Activated naive CD8-positive, alpha-beta T cell treated with anti-CD3 and anti-CD28 coated beads, Interleukin-2, amount 10 ng/mL, durations not matched to agents 7 days and 5 days (primary cell): ENCODE data around the gene CAPN13. TPM values are rescaled to one million over a fixed set of nuclear protein-coding genes. Genes with fewer than 3 reads are reported as not detected.
A peak's percentile ranks its signal among the peaks of the same experiment; 100 is the strongest.

Source experiments
- ATAC-seq: fragments of 150-1000 bp; cut with Tn5 transposase; one replicate; pipeline ENCODE4 v1.10.0; 2021; ENCODE audit warnings: low read depth, moderate library complexity
- POLR2A ChIA-PET: fragments of 350-600 bp; sonication (Branson Sonifier 250); formaldehyde crosslinking; loops from one replicate; lab custom pipeline; 2021; ENCODE audit warnings: antibody characterized with exemption; lab: Charles Lee
- DNase-seq: peaks from one replicate; pipeline ENCODE4 v3.0.0; 2021
- H3K27ac Mint-ChIP-seq: one replicate; pipeline ENCODE4 v1.8.0; 2022; ENCODE audit warnings: mild to moderate bottlenecking, mixed read lengths
- H3K27me3 Mint-ChIP-seq: one replicate; pipeline ENCODE4 v1.8.0; 2022; ENCODE audit warnings: mild to moderate bottlenecking, moderate library complexity, mixed read lengths
- H3K36me3 Mint-ChIP-seq: one replicate; pipeline ENCODE4 v1.8.0; 2021; ENCODE audit warnings: mild to moderate bottlenecking, mixed read lengths
- H3K4me1 Mint-ChIP-seq: one replicate; pipeline ENCODE4 v1.8.0; 2021; ENCODE audit warnings: mixed read lengths
- H3K4me3 Mint-ChIP-seq: one replicate; pipeline ENCODE4 v1.8.0; 2022; ENCODE audit warnings: mild to moderate bottlenecking, moderate library complexity, mixed read lengths
- H3K9me3 Mint-ChIP-seq: one replicate; pipeline ENCODE4 v1.8.0; 2021; ENCODE audit warnings: mixed read lengths
- total RNA-seq, 2 experiments: library from RNA; stranded (reverse); gene quantifications; one replicate each; pipeline ENCODE4 v1.2.3, GENCODE V29; 2021

Gene CAPN13
- total RNA-seq, 2 experiments from 2014 or later, result not detected

DNA sequence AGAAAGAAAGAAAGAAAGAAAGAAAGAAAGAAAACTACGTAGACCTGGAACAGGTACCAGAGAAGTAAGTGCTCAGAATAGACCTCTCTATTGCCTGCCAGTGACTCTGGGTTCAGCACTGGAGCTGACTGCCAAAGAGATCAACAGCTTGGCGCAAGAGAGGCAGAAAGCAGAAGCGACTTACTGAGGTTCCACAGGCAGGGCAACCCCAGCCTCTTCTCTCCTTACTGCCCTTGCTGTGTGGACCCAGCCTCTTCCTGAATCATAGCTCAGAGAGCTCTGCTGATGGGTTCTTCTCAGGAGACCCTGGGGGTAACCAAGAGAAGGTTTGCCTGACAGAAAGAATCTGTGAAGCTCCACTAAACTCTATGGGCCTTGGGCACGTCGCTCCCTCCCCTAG lies 7.1 kb downstream of the CAPN13 start:
- peaks cover 4% of the 10 kb centered on the region for H3K27me3 Mint-ChIP-seq
- DNase-seq, result no peak
- H3K27ac Mint-ChIP-seq, result no peak overlapping the region
- no peak overlapping the region for H3K4me3 Mint-ChIP-seq
- ATAC-seq, result no peak
- POLR2A ChIA-PET, result no interaction called here
- peaks cover 6% of the 10 kb centered on the region for H3K4me1 Mint-ChIP-seq
- no peaks in the 10 kb centered on the region for H3K9me3 Mint-ChIP-seq
- H3K36me3 Mint-ChIP-seq, result no peaks in the 10 kb centered on the region

DNA sequence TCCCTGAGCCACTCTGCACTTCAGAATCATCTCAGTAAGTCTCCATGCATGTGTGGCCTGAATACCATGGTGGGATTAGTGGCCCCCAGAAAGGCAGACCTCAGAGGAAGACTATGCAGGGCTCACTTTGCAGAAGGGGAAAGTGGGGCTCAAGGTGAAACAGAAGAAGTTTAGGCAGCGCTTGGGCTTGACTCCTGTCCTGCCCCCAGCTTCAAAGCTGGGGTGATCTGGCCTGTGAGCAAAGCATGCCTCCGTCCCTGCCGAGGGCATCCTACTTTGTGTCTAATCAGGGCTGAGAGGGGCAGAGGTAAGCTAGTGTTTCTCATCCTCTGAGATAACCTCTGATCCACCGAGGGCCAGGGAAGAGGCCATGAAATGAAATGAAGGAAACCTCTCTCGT lies 7.9 kb downstream of the CAPN13 start:
- POLR2A ChIA-PET, result no interaction called here

DNA sequence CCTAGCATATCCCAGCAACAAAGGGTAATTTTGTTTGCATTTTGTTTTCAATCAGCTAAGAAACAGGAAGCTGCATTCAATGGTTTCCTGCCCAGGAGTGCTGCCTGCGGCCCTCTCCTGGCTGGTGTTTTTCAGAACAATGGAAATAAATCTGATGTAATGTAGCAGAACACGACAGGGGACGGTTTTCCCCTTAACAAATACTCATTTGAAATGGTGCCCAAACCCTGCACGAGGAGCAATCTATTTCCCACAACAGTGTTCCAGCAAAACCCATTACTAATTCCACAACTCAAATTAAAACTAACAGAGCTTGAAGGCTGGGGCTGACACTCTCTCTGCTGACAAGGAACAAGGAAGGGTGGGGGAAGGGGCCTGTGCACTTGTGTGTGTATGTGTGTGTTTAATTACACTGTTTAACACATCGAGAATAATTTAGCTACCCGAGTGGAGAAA lies 8.7 kb downstream of the CAPN13 start:
- H3K4me3 Mint-ChIP-seq, result no peak overlapping the region
- H3K27me3 Mint-ChIP-seq, result peaks cover 15% of the 10 kb centered on the region
- H3K27ac Mint-ChIP-seq, result no peak overlapping the region
- peaks cover 6% of the 10 kb centered on the region for H3K4me1 Mint-ChIP-seq
- no peaks in the 10 kb centered on the region for H3K36me3 Mint-ChIP-seq
- POLR2A ChIA-PET, result no interaction called here
- ATAC-seq (peak; percentile 33), DNase-seq (no peak)
- no peaks in the 10 kb centered on the region for H3K9me3 Mint-ChIP-seq

More for the DNA sequence above, 7.9 kb downstream of the CAPN13 start:
- ATAC-seq (no peak), DNase-seq (no peak)
- H3K9me3 Mint-ChIP-seq, result no peaks in the 10 kb centered on the region
- no peak overlapping the region for H3K4me3 Mint-ChIP-seq
- no peaks in the 10 kb centered on the region for H3K36me3 Mint-ChIP-seq
- H3K27ac Mint-ChIP-seq, result no peak overlapping the region
- peaks cover 6% of the 10 kb centered on the region for H3K4me1 Mint-ChIP-seq
- peaks cover 10% of the 10 kb centered on the region for H3K27me3 Mint-ChIP-seq

DNA sequence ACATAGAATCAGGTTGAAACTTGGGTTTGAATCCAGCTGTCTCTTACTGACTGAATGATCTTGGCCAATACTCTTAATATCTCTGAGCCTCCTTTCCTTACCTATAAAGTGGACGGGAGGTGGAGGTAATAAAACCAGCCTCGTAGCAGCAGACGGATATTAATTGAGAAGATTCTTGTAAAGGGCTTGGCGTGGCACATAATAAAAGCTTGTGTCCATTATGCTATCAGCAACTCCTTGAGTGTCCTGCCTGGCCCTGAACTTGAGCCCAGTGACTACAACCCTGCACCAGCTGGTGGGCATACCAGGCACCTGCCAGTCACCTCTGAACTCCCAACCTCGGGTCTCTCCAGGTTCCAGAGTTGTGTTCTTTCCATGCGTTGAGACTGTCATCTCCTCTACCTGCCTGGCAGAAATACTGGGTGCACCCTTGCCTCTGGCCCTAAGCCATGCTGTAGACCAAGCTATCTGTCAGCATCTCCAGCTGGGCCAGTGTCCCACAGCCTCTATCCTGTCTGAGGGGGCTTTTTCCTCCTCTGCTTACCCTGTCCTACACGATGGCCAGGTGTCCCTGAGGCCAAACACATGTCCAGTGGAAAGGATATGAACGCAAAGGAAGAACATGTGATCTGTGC lies 9.7 kb downstream of the CAPN13 start:
- no peak for ATAC-seq
- Mint-ChIP-seq H3K27me3 (peaks cover 24% of the 10 kb centered on the region), H3K4me3 (no peak overlapping the region), H3K4me1 (peaks cover 6% of the 10 kb centered on the region), H3K9me3 (no peaks in the 10 kb centered on the region), H3K27ac (peak overlapping the region; percentile 64), H3K36me3 (no peaks in the 10 kb centered on the region)
- no peak for DNase-seq
- POLR2A ChIA-PET, result no interaction called here

DNA sequence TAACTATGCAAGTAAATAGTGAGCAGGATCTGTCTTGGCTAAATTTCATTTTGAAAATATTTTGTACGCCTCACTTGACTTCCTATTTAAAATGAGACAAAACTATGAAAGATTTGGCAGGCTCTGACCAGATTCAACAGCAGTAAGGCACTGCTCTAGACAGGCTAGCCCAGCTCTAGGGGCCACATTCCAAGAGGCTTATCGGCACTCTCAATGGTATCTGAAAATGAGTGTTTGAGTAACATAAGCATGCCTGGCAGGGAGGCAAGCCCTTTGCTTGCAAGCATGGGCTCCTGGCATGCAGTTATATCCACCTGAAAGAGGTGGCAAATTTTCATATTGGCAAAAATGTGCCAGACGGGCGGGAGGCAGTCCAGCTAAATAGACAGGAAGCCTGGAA lies 10.5 kb downstream of the CAPN13 start:
- no peak overlapping the region for H3K27ac Mint-ChIP-seq
- no peaks in the 10 kb centered on the region for H3K36me3 Mint-ChIP-seq
- peaks cover 32% of the 10 kb centered on the region for H3K27me3 Mint-ChIP-seq
- POLR2A ChIA-PET, result no interaction called here
- DNase-seq, result no peak
- H3K4me1 Mint-ChIP-seq, result peaks cover 6% of the 10 kb centered on the region
- ATAC-seq, result no peak
- H3K9me3 Mint-ChIP-seq, result no peaks in the 10 kb centered on the region
- H3K4me3 Mint-ChIP-seq, result no peak overlapping the region

DNA sequence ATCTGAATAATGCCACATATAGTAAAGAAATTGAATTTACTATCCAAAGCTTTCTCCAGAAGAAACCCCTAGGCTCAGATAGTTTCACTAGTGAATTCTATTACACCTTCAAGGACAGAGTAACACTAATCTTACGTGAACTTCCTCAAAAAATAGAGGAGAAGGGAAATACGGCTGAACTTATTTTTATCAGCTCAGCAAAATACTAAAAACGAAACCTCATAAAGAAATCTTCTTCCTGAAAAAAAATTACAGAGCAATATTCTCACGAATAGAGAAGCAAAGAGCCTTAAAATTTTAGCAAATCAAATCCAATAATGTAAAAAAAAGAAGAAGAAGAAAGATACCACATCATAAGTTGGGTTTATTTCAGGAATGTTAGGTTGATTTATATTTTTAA lies 14.7 kb downstream of the CAPN13 start:
- POLR2A ChIA-PET, result no interaction called here
- Mint-ChIP-seq H3K4me1 (peaks cover 2% of the 10 kb centered on the region), H3K27ac (no peak overlapping the region), H3K9me3 (no peaks in the 10 kb centered on the region), H3K36me3 (no peaks in the 10 kb centered on the region), H3K4me3 (no peak overlapping the region), H3K27me3 (peaks cover 44% of the 10 kb centered on the region)
- ATAC-seq, result no peak
- no peak for DNase-seq

DNA sequence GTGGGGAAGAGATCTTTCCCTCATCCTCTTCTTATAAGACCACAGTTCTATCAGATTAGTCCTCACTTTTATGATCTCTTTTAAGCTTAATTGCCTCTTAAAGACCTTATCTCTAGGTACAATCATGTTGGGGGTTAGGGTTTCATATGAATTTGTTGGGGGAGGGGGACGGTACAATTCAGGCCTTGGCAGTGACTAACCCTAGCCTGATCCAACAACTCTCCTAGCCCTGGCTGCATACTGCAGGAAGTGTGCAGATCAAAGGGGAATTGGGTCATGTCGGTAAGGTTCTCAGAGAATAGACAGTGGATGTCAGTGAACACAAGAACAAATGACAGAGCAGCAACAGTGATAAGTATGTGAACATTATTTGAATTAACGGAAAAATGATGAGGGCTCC lies 16.4 kb downstream of the CAPN13 start:
- POLR2A ChIA-PET, result no interaction called here
- no peak overlapping the region for H3K4me3 Mint-ChIP-seq
- no peak for DNase-seq
- H3K4me1 Mint-ChIP-seq, result peaks cover 2% of the 10 kb centered on the region
- H3K27me3 Mint-ChIP-seq, result peaks cover 39% of the 10 kb centered on the region
- ATAC-seq, result no peak
- no peaks in the 10 kb centered on the region for H3K36me3 Mint-ChIP-seq
- H3K9me3 Mint-ChIP-seq, result no peaks in the 10 kb centered on the region
- no peak overlapping the region for H3K27ac Mint-ChIP-seq

DNA sequence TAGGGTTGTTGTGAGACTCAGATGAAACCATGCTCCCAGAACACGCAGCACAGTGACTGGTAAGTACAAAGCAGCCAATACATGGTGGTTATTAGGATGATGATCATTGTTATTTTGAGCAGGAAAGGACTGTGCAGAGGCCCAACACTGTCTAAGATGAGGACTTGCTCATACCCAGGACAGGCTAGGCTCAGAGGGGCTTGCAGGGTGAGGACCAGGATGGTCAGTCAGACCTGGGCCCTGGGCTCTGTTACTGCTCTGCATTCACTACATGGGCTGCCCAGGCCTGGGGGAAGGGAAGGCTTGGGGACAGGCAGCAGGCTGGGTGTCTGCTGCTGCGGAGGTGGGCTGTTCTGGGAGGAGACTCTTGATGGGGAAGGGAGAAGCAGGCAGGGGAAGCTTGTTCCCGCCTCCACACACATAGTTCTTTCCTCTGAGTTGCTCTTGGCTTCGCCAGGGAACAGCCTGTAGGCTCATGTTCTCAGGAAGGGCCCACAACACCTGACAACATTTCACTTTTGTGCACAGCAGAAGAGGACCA lies 17.5 kb downstream of the CAPN13 start:
- H3K27me3 Mint-ChIP-seq, result peaks cover 37% of the 10 kb centered on the region
- ATAC-seq, result no peak
- POLR2A ChIA-PET, result no interaction called here
- H3K27ac Mint-ChIP-seq, result no peak overlapping the region
- no peak for DNase-seq
- no peaks in the 10 kb centered on the region for H3K9me3 Mint-ChIP-seq
- no peaks in the 10 kb centered on the region for H3K36me3 Mint-ChIP-seq
- peaks cover 2% of the 10 kb centered on the region for H3K4me1 Mint-ChIP-seq
- H3K4me3 Mint-ChIP-seq, result no peak overlapping the region

DNA sequence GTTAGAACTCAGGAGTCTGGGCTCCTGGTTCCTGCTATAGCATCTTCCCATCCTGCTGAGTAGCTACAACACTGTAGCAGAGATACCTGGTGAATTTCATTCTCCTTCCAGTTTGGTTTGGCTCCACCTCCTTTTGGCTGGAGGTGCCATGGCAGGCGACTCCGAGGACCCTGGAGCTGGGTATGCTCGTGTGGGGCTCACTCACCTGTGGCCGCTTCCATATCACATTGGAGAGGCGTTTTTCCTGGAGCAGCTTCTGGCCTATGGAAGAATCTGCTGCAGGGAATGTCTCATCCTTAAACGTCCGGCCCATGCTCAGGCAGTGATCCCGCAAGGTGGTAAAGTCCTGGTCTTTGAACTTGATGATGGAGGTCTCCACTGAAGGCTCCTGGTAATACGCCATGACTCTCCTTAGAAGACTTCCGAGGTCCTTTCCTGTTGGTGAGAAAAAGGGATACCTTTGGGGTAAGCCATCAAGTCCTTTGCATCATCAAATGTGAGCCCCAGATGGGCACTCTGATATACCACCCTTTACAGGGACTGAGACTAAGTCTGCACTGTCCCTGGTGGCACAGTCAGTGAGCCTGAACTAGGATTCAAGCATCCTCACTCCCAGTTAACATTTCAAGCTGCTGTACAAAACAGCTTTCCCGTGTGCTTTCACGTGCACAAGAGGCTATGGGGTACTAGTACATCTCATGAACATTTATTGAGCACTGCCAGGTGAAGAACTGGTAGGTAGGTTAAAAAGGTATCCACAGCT lies 20.1 kb downstream of the CAPN13 start:
- no peak for DNase-seq
- Mint-ChIP-seq H3K27ac (no peak overlapping the region), H3K4me1 (peaks cover 2% of the 10 kb centered on the region), H3K9me3 (no peaks in the 10 kb centered on the region), H3K27me3 (peaks cover 16% of the 10 kb centered on the region), H3K36me3 (no peaks in the 10 kb centered on the region), H3K4me3 (no peak overlapping the region)
- ATAC-seq, result no peak
- POLR2A ChIA-PET, result no interaction called here

DNA sequence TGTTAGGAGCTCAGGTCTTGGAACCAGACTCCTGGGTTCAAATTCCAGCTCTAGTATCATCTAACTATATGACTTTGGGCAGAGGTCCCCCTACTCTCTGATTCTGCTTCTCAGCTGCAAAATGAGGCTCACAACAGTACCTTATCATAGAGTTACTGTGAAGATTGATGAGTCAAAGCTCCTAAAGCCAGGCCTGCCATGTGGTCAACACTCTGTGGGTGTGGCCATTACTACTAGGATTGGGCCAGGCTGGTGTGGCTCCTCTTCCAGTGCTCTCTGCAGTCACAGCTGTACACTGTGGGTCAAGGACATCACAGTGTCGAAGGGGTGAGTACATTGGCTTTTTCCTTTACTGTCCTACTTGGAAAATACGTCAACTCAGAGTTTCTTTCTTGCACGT lies 22.6 kb downstream of the CAPN13 start:
- no peaks in the 10 kb centered on the region for H3K36me3 Mint-ChIP-seq
- H3K4me1 Mint-ChIP-seq, result no peaks in the 10 kb centered on the region
- H3K4me3 Mint-ChIP-seq, result no peak overlapping the region
- peaks cover 3% of the 10 kb centered on the region for H3K27me3 Mint-ChIP-seq
- H3K9me3 Mint-ChIP-seq, result no peaks in the 10 kb centered on the region
- POLR2A ChIA-PET, result no interaction called here
- no peak for DNase-seq
- H3K27ac Mint-ChIP-seq, result no peak overlapping the region
- ATAC-seq, result no peak

DNA sequence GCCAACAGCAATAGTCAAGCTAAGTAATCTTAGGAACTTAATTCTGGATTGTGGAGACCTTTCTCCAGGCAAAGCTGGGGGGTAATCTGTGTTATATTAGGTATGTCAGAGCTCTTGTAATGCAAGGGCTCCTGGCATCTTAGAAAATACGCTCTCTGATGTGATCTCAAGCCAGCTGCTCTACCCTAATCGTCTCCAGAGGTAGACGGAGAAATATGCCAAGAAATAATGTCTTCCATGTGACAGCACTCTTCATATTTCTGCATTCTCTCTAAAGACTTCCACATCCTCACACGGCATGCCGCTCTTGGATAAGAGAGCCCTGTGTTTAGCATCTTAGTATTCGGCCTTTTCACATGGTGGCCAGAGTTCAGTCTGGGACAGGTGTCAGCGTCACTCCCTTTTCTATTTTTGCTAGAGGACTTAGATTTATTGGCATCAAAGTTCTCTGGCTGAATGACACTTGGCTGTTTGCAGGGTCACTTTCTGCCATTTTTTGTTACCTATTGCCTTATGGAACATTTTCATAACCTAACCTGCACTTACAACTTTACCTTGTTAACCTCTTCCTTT lies 25.2 kb downstream of the CAPN13 start:
- POLR2A ChIA-PET, result no interaction called here
- H3K9me3 Mint-ChIP-seq, result no peaks in the 10 kb centered on the region
- no peaks in the 10 kb centered on the region for H3K27me3 Mint-ChIP-seq
- no peak overlapping the region for H3K27ac Mint-ChIP-seq
- no peaks in the 10 kb centered on the region for H3K36me3 Mint-ChIP-seq
- ATAC-seq, result no peak
- no peaks in the 10 kb centered on the region for H3K4me1 Mint-ChIP-seq
- H3K4me3 Mint-ChIP-seq, result no peak overlapping the region
- no peak for DNase-seq

DNA sequence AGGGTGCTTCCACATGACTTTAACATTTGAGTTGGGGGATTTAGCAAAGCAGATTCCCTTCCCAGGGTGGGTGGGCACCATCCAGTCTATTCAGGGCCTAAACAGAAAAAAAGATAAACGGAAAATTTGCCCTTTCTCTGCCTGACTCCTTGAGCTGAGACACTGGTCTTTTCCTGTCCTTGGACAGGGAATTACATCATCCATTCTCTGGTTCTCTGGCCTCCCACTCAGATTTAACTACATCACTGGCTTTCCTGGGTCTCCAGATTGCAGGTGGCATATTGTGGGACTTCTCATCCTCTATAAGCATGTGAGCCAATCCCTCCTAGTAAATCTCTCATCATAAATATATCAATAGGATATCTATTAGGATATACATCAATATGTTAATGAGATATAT lies 25.8 kb downstream of the CAPN13 start:
- Mint-ChIP-seq H3K4me3 (no peak overlapping the region), H3K27me3 (no peaks in the 10 kb centered on the region), H3K36me3 (no peaks in the 10 kb centered on the region), H3K27ac (no peak overlapping the region), H3K9me3 (no peaks in the 10 kb centered on the region), H3K4me1 (no peaks in the 10 kb centered on the region)
- DNase-seq (no peak), ATAC-seq (no peak)
- POLR2A ChIA-PET, result no interaction called here

DNA sequence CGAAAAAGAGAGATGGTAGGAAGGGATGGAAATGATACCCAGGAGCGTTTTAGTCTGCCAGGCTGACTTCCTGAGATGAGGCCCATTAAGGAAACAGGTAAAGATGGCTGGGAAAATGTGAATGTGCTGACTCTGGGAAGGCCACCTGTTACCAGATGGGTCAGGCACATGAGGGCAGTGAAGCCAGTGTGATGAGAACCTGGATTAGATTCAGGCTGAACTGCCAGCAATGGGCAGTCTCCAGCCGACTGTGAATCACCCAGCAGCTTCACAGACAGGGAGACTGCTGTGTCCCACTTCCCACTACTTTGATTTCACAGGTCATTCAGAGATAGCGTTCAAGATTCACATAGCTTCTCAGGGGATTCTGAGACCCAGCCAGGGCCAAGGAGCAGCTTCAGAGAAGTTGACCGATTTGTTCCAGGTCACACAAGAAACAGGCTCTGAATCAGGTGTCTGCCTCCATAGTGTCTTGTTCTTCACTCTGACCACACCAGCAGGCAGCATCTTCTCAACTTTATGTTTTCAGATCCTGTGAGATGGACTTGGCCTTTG lies 26.4 kb downstream of the CAPN13 start:
- Mint-ChIP-seq H3K4me1 (no peaks in the 10 kb centered on the region), H3K4me3 (no peak overlapping the region), H3K27me3 (no peaks in the 10 kb centered on the region), H3K27ac (no peak overlapping the region), H3K9me3 (no peaks in the 10 kb centered on the region), H3K36me3 (no peaks in the 10 kb centered on the region)
- POLR2A ChIA-PET, result no interaction called here
- DNase-seq, result no peak
- no peak for ATAC-seq
